ENCODE measurements around the gene PEX10. TPM values are rescaled to one million over a fixed set of nuclear protein-coding genes. Genes with fewer than 3 reads are reported as not detected.

The PEX10 gene
- polyA plus RNA-seq, 2 donors = 19.7 to 21.1 TPM

- 83 to 85% methylated on average over 7 of the region's 7 CpGs for WGBS, 2 donors
- no peaks in the 10 kb centered on the region for H3K4me1 ChIP-seq (ENCODE audit: control insufficient read depth in 2 of 2, insufficient read depth in 2 of 2, low read length in 1 of 2)
- H3K4me3 ChIP-seq (ENCODE audit: low read depth in 1 of 2, low read length in 2 of 2) = no peak overlapping the region
These were observed 36.5 kb downstream of the PEX10 start for GRCh38 chr1:2375923-2376260.

GRCh38 chr1:2375246-2375922 lies 37.0 kb downstream of the PEX10 start:
- Histone ChIP-seq H3K36me3 (ENCODE audit: control insufficient read depth in 2 of 2, insufficient read depth in 2 of 2, low read length in 1 of 2) (no peaks in the 10 kb centered on the region), H3K27me3 (ENCODE audit: control insufficient read depth in 1 of 2, insufficient read depth in 2 of 2, low read length in 2 of 2) (no peaks in the 10 kb centered on the region), H3K4me3 (ENCODE audit: low read depth in 1 of 2, low read length in 2 of 2) (no peak overlapping the region), H3K4me1 (ENCODE audit: control insufficient read depth in 2 of 2, insufficient read depth in 2 of 2, low read length in 1 of 2) (no peaks in the 10 kb centered on the region), H3K9me3 (ENCODE audit: control insufficient read depth in 2 of 2, insufficient read depth in 1 of 2, low read depth in 1 of 2, low read length in 1 of 2) (no peaks in the 10 kb centered on the region), H3K27ac (ENCODE audit: low read depth in 2 of 2, low read length in 1 of 2) (no peak overlapping the region)
- WGBS, 2 donors = 77 to 83% methylated on average over 20 to 23 of the region's 23 CpGs

More at GRCh38 chr1:2375923-2376260, 36.5 kb downstream of the PEX10 start:
- no peaks in the 10 kb centered on the region for H3K9me3 ChIP-seq (ENCODE audit: control insufficient read depth in 2 of 2, insufficient read depth in 1 of 2, low read depth in 1 of 2, low read length in 1 of 2)
- no peak overlapping the region for H3K27ac ChIP-seq (ENCODE audit: low read depth in 2 of 2, low read length in 1 of 2)
- H3K36me3 ChIP-seq (ENCODE audit: control insufficient read depth in 2 of 2, insufficient read depth in 2 of 2, low read length in 1 of 2) = no peaks in the 10 kb centered on the region
- no peaks in the 10 kb centered on the region for H3K27me3 ChIP-seq (ENCODE audit: control insufficient read depth in 1 of 2, insufficient read depth in 2 of 2, low read length in 2 of 2)

GRCh38 chr1:2374252-2375155 lies 37.9 kb downstream of the PEX10 start:
- Histone ChIP-seq H3K27me3 (ENCODE audit: control insufficient read depth in 1 of 2, insufficient read depth in 2 of 2, low read length in 2 of 2) (no peaks in the 10 kb centered on the region), H3K36me3 (ENCODE audit: control insufficient read depth in 2 of 2, insufficient read depth in 2 of 2, low read length in 1 of 2) (no peaks in the 10 kb centered on the region), H3K9me3 (ENCODE audit: control insufficient read depth in 2 of 2, insufficient read depth in 1 of 2, low read depth in 1 of 2, low read length in 1 of 2) (no peaks in the 10 kb centered on the region), H3K4me1 (ENCODE audit: control insufficient read depth in 2 of 2, insufficient read depth in 2 of 2, low read length in 1 of 2) (no peaks in the 10 kb centered on the region), H3K27ac (ENCODE audit: low read depth in 2 of 2, low read length in 1 of 2) (no peak overlapping the region), H3K4me3 (ENCODE audit: low read depth in 1 of 2, low read length in 2 of 2) (no peak overlapping the region)
- WGBS, 2 donors = 82% methylated on average over 17 of the region's 17 CpGs

DNA sequence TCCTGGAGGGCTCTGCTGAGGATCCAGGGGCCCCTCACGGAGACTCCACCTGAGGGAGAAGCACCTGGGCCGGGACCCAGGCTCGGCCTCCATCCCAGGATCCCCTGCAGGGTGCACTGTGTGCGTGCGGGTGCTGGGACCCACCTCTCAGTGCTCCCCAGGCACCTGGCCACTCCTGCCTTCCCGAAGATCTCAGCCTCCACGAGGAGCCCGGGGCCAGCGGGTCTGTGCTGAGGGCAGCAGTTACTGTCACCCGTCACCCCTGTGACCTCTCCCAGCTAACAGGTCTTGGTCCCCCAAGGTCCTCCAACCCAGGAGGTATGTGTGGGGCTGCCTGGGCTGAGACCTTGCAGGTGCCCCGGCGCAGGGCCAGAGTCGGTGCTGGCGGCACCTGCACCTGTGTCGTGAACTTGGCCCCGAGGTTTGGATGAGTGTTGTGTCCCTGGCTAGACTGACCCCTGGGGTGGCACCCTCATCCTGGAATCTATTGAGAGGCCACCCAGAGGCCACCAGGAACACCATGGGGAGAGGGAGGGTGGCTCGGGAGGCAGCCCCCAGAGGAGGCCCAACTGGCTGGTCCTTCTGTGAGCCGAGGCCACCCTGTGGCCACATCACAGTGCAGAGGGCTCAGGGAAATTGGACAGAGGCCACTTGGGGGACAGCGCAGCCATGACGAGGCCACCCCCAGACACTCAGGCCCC lies 38.7 kb downstream of the PEX10 start:
- WGBS, 2 donors = 88 to 91% methylated on average over 20 of the region's 20 CpGs
- Histone ChIP-seq H3K4me1 (ENCODE audit: control insufficient read depth in 2 of 2, insufficient read depth in 2 of 2, low read length in 1 of 2) (no peaks in the 10 kb centered on the region), H3K27me3 (ENCODE audit: control insufficient read depth in 1 of 2, insufficient read depth in 2 of 2, low read length in 2 of 2) (no peaks in the 10 kb centered on the region), H3K36me3 (ENCODE audit: control insufficient read depth in 2 of 2, insufficient read depth in 2 of 2, low read length in 1 of 2) (no peaks in the 10 kb centered on the region), H3K27ac (ENCODE audit: low read depth in 2 of 2, low read length in 1 of 2) (no peak overlapping the region), H3K4me3 (ENCODE audit: low read depth in 1 of 2, low read length in 2 of 2) (no peak overlapping the region), H3K9me3 (ENCODE audit: control insufficient read depth in 2 of 2, insufficient read depth in 1 of 2, low read depth in 1 of 2, low read length in 1 of 2) (no peaks in the 10 kb centered on the region)

GRCh38 chr1:2372551-2373490 lies 39.5 kb downstream of the PEX10 start:
- H3K27ac ChIP-seq (ENCODE audit: low read depth in 2 of 2, low read length in 1 of 2) = no peak overlapping the region
- H3K9me3 ChIP-seq (ENCODE audit: control insufficient read depth in 2 of 2, insufficient read depth in 1 of 2, low read depth in 1 of 2, low read length in 1 of 2) = no peaks in the 10 kb centered on the region
- H3K27me3 ChIP-seq (ENCODE audit: control insufficient read depth in 1 of 2, insufficient read depth in 2 of 2, low read length in 2 of 2) = no peaks in the 10 kb centered on the region
- H3K4me1 ChIP-seq (ENCODE audit: control insufficient read depth in 2 of 2, insufficient read depth in 2 of 2, low read length in 1 of 2) = no peaks in the 10 kb centered on the region
- 73 to 82% methylated on average over 36 of the region's 36 CpGs for WGBS, 2 donors
- no peaks in the 10 kb centered on the region for H3K36me3 ChIP-seq (ENCODE audit: control insufficient read depth in 2 of 2, insufficient read depth in 2 of 2, low read length in 1 of 2)
- H3K4me3 ChIP-seq (ENCODE audit: low read depth in 1 of 2, low read length in 2 of 2) = no peak overlapping the region

DNA sequence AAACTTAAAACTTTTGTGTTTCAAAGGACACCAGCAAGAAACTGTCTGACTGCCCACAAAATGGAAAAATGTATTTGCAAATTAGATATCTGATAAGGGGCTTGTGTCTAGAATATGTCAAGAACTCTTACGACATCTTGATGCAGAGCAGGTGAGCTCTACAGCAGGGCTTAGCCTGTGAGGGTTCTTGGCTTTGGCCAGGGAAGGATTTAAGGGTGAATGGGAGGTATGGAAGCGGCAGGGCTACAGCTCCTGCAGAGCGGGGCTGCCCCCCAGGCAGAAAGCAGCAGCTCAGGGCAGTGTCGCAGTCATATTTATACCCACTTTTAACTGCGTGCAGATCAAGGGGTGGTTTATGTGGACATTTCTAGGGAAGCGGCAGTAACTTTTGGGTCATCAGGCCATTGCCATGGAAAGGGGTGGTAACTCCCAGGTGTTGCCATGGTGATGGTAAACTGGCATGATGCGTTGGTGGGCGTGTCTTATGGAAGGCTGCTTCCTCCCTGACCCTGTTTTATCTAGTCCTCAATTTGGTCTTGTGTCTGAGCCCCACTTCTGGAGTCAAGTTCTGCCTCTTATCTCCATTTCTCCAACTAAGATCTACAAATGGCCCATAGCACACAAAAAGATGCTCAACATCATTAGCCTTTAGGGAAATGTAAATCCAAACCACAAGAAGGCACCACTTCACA lies 44.2 kb downstream of the PEX10 start:
- Histone ChIP-seq H3K36me3 (ENCODE audit: control insufficient read depth in 2 of 2, insufficient read depth in 2 of 2, low read length in 1 of 2) (no peaks in the 10 kb centered on the region), H3K27me3 (ENCODE audit: control insufficient read depth in 1 of 2, insufficient read depth in 2 of 2, low read length in 2 of 2) (no peaks in the 10 kb centered on the region), H3K4me1 (ENCODE audit: control insufficient read depth in 2 of 2, insufficient read depth in 2 of 2, low read length in 1 of 2) (no peaks in the 10 kb centered on the region), H3K27ac (ENCODE audit: low read depth in 2 of 2, low read length in 1 of 2) (no peak overlapping the region), H3K9me3 (ENCODE audit: control insufficient read depth in 2 of 2, insufficient read depth in 1 of 2, low read depth in 1 of 2, low read length in 1 of 2) (no peaks in the 10 kb centered on the region), H3K4me3 (ENCODE audit: low read depth in 1 of 2, low read length in 2 of 2) (no peak overlapping the region)
- WGBS, 2 donors = 89 to 95% methylated on average over 8 of the region's 8 CpGs

- no peaks in the 10 kb centered on the region for H3K36me3 ChIP-seq (ENCODE audit: control insufficient read depth in 2 of 2, insufficient read depth in 2 of 2, low read length in 1 of 2)
- no peak overlapping the region for H3K27ac ChIP-seq (ENCODE audit: low read depth in 2 of 2, low read length in 1 of 2)
- no peaks in the 10 kb centered on the region for H3K9me3 ChIP-seq (ENCODE audit: control insufficient read depth in 2 of 2, insufficient read depth in 1 of 2, low read depth in 1 of 2, low read length in 1 of 2)
- no peak overlapping the region for H3K4me3 ChIP-seq (ENCODE audit: low read depth in 1 of 2, low read length in 2 of 2)
- H3K27me3 ChIP-seq (ENCODE audit: control insufficient read depth in 1 of 2, insufficient read depth in 2 of 2, low read length in 2 of 2) = no peaks in the 10 kb centered on the region
- WGBS, 2 donors = 98 to 100% methylated on average over 2 of the region's 2 CpGs
- no peaks in the 10 kb centered on the region for H3K4me1 ChIP-seq (ENCODE audit: control insufficient read depth in 2 of 2, insufficient read depth in 2 of 2, low read length in 1 of 2)
These were observed 48.4 kb downstream of the PEX10 start for GRCh38 chr1:2363847-2364513.

DNA sequence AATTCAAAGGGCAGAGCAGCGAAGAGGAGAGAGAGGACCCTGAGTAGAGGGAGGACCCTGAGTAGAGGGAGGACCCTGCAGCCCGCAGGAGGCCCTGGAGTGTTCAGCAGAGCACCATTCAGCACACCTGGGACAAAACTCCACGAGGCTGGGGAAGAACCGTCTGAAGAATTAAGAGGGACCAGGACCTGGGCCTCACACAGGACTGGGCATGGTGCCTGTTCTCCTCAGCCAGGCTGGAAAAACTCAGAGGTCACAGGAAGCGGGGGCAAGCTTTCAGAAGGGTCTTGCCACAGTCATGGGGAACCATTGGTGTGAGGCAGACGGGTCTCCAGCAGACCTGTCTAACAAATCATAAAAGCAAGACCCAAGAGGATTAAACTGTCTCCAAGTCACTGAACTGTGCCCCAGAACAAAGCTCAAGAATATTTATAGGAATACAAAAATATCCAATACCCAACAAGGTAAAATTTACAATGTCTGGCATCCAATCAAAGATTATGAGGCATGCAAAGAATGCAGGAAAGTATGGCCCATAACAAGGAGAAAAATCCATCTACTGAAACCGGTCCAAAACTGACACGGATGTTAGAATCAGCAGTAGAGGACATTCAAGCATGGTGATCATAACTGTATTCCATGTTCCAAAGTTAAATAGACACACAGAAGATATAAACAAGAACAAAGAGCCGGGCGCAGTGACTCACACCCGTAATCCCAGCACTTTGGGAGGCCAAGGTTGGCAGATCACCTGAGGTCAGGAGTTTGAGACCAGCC lies 51.6 kb downstream of the PEX10 start:
- WGBS, 2 donors = 65 to 69% methylated on average over 11 of the region's 11 CpGs
- no peak overlapping the region for H3K27ac ChIP-seq (ENCODE audit: low read depth in 2 of 2, low read length in 1 of 2)
- H3K36me3 ChIP-seq (ENCODE audit: control insufficient read depth in 2 of 2, insufficient read depth in 2 of 2, low read length in 1 of 2) = peaks cover 0 to 2% of the 10 kb centered on the region in 2 donors
- no peaks in the 10 kb centered on the region for H3K9me3 ChIP-seq (ENCODE audit: control insufficient read depth in 2 of 2, insufficient read depth in 1 of 2, low read depth in 1 of 2, low read length in 1 of 2)
- H3K4me3 ChIP-seq (ENCODE audit: low read depth in 1 of 2, low read length in 2 of 2) = no peak overlapping the region
- no peaks in the 10 kb centered on the region for H3K27me3 ChIP-seq (ENCODE audit: control insufficient read depth in 1 of 2, insufficient read depth in 2 of 2, low read length in 2 of 2)
- H3K4me1 ChIP-seq (ENCODE audit: control insufficient read depth in 2 of 2, insufficient read depth in 2 of 2, low read length in 1 of 2) = no peaks in the 10 kb centered on the region

Data from esophagus (tissue), 2 donors.